Activated naive CD4-positive, alpha-beta T cell treated with Interleukin-2 at 50 U/mL for 16 hours (primary cell): ENCODE results near the gene P4HA2.

Experiments used
- DNase-seq: peaks from one replicate; pipeline ENCODE4 v3.0.0-alpha.2; 2020

P4HA2 gene

GRCh38 chr5:132221781-132222648, 5.6 kb downstream of the P4HA2 start:
- DNase-seq = no peak

GRCh38 chr5:132220491-132220890, 7.2 kb downstream of the P4HA2 start:
- DNase-seq = no peak

GRCh38 chr5:132219981-132220380, 7.7 kb downstream of the P4HA2 start:
- no peak for DNase-seq

- no peak for DNase-seq
Measured at GRCh38 chr5:132219289-132219970, 8.2 kb downstream of the P4HA2 start.

- DNase-seq = no peak
Measured at GRCh38 chr5:132218321-132218720, 9.3 kb downstream of the P4HA2 start.

- no peak for DNase-seq
Measured at GRCh38 chr5:132215329-132215728, 12.3 kb downstream of the P4HA2 start.

GRCh38 chr5:132214491-132214890, 13.2 kb downstream of the P4HA2 start:
- no peak for DNase-seq

- DNase-seq = no peak
Measured at GRCh38 chr5:132213666-132214065, 14.0 kb downstream of the P4HA2 start.

- DNase-seq = no peak
Measured at GRCh38 chr5:132211787-132212186, 15.9 kb downstream of the P4HA2 start.

- DNase-seq = no peak
Measured at GRCh38 chr5:132210944-132211343, 16.7 kb downstream of the P4HA2 start.

- DNase-seq = no peak
Measured at GRCh38 chr5:132209901-132210545, 17.6 kb downstream of the P4HA2 start.

GRCh38 chr5:132209131-132209530, 18.5 kb downstream of the P4HA2 start:
- no peak for DNase-seq

- no peak for DNase-seq
Measured at GRCh38 chr5:132207778-132208177, 19.9 kb downstream of the P4HA2 start.

- no peak for DNase-seq
Measured at GRCh38 chr5:132206782-132207181, 20.9 kb downstream of the P4HA2 start.

- no peak for DNase-seq
Measured at GRCh38 chr5:132205385-132206125, 22.1 kb downstream of the P4HA2 start.

- no peak for DNase-seq
Measured at GRCh38 chr5:132204371-132205135, 23.1 kb downstream of the P4HA2 start.

GRCh38 chr5:132203916-132204315, 23.7 kb downstream of the P4HA2 start:
- DNase-seq = no peak

GRCh38 chr5:132203464-132203818, 24.2 kb downstream of the P4HA2 start:
- no peak for DNase-seq

- DNase-seq = no peak
Measured at GRCh38 chr5:132202711-132203463, 24.8 kb downstream of the P4HA2 start.

GRCh38 chr5:132199116-132199680, 28.5 kb downstream of the P4HA2 start:
- no peak for DNase-seq

- no peak for DNase-seq
Measured at GRCh38 chr5:132198571-132198970, 29.1 kb downstream of the P4HA2 start.
